IPS-11a (cell line): ENCODE results near the gene ZBTB40.

Experiments
- H3K4me3 ChIP-seq: one replicate; pipeline ENCODE4 v1.5.1; 2013; ENCODE audit warnings: low read depth, low read length, control low read depth

The ZBTB40 gene

DNA sequence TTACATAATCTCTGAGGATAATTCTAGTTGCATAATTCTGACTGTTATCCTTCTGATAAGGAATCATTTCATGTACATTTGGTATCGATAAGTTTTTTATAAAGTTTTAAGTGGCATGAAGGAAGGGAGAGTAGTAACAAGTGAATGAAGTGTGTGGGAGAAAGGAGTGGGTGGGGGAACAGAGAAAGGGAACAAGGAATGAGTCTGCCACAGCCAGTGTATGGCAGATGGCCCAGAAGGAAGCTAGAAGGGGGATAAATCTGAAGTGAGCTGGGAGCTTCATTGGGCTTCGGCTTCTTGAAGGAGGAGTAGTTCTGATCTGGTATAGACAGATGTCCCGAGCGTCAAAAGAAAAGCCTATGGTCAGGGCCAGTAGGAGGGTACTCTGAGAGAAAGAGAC, 18.6 kb downstream of the ZBTB40 start:
- no peak overlapping the region for H3K4me3 ChIP-seq

DNA sequence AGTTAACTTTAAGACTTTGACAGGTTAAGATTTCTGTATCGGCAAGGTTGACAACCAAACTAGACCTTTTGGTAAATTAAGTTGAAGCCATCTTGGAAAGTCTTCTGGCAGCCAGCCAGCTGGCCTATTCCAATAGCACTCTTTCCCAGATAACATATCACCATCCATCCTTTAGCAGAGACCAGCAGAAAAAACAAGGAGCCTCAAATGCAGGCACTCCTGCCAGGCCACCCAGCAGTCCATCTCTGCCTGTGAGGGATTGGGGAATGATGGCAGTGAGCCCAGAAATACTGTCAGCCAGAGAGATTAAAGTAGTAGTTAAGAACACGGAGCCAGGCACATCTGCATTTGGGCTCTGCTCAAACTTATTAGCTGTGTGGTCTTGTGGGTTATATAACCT, 19.4 kb downstream of the ZBTB40 start:
- no peak overlapping the region for H3K4me3 ChIP-seq

DNA sequence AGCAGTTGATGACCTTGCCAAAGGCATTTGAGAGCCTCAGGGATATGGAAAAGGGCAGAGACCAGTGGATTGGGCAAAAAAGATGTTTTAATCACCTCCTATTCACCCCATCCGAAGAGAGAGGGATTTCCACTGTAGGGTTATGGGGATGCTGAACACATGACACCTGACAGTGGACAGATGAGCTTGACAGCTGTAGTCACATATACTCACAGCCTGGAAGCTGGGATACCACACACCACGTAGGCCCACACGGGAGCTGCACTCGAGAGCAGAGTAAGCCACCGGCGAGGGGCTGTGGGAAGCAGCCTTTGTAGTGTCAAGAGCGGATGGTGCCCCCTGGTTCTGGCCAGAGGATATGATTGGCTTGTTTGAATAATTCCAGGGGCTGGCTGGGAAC, 20.0 kb downstream of the ZBTB40 start:
- H3K4me3 ChIP-seq: no peak overlapping the region

DNA sequence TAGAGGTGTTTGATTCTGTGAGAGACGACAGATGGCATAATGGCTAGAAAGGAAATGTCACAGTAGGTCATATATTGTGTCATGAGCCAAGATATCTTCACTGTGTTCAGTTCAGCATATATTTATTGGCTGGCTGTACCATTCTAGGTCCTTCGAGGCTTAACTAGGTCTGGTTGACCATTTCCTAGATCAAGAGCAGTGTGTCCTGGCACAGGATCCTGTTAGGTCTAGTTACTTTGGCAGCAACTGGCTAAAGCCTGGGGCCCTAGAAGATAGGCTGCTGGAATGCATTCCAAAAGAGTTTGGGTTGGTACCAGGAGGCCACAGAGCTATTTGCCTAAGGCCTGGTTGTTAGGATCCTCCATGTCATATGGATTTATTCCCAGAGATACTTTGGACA, 20.9 kb downstream of the ZBTB40 start:
- no peak overlapping the region for H3K4me3 ChIP-seq

GRCh38 chr1:22473952-22474351, 22.3 kb downstream of the ZBTB40 start:
- H3K4me3 ChIP-seq: no peak overlapping the region

DNA sequence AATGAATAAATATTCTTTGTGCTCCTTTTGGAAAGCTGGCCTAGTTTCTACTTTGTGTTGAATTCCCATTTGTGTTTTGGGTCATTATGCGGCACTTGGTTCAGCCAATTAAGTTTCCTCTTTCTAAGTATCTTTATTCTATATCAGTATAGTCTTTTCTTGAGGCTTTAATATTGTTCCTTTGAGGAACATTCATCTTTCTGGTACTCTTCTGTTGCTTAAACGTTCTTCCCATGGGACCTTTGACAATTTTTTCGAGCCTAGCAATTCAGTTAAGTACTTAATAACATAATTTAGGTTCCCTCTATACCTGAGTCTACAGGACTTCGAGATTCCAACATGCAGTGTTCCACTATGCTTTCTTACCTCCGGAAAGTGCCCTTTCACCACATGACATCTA, 24.9 kb downstream of the ZBTB40 start:
- H3K4me3 ChIP-seq: no peak overlapping the region

- H3K4me3 ChIP-seq: no peak overlapping the region
Observed at GRCh38 chr1:22483121-22483520, 31.5 kb downstream of the ZBTB40 start.

DNA sequence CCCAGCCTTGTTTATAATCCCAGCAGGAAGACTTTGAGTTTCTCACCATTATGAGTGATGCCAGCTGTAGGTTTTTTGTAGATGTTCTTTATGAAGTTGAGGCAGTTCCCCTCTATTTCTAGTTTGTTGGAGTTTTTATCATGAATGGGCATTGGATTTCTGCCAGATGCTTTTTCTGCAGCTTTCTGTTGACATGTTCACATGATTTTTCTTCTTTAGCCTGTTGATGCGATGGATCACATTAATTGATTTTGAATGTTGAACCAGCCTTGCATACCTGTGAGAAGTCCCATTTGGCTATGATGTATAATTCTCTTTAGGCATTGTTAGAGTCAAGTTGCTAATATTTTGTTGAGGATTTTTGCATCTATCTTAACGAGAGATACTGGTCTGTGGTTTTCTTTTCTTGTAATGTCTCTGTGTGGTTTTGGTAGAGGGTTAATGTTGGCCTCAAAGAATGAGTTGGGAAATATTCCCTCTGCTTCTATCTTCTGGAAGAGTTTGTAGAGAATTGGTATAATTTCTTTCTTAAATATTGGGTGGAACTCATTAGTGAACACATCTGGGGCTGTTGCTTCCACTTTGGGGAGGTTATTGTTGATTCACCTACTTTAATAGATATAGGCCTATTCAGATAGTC, 33.2 kb downstream of the ZBTB40 start:
- no peak overlapping the region for H3K4me3 ChIP-seq

DNA sequence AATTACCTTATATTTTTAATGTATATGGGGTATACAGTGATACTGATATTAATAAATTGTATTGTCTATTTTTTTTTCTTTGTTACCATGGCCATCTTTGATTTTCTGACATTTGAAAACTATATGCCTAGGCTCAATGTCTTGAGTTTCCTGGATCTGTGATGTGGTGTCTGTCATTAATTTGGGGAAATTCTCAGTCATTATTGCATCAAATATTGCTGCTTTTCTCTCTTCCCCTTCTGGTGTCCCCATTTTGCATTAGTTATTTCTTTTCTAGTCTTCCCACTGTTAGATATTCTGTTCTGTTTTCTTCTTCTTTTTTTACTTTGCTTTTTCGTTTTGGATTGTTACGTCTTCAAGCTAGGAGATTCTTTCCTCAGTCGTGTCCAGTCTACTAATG, 33.8 kb downstream of the ZBTB40 start:
- no peak overlapping the region for H3K4me3 ChIP-seq

- H3K4me3 ChIP-seq: no peak overlapping the region
Observed at GRCh38 chr1:22487781-22488180, 36.1 kb downstream of the ZBTB40 start.

DNA sequence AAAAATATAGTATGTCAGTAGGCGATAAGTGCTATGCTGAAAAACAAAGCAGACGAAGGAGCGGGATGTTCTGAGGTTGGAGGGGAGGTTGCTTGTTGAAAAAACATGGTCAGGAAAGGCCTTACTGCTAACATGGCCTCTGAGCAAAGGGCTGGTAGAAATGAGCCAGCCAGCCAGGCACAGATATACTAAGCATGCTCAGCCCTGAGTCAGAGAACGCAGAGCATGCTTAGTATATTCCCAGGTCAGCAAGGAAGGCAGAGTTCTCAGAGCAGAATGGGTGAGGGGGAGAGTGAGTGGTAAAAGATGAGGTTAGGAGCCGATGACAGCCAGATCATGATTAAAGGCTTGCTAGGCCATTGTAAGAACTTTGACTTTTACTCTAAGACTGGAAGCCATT, 36.7 kb downstream of the ZBTB40 start:
- H3K4me3 ChIP-seq: no peak overlapping the region

GRCh38 chr1:22489278-22489677, 37.6 kb downstream of the ZBTB40 start:
- H3K4me3 ChIP-seq: no peak overlapping the region

- no peak overlapping the region for H3K4me3 ChIP-seq
Observed at GRCh38 chr1:22489823-22490222, 38.2 kb downstream of the ZBTB40 start.

GRCh38 chr1:22490309-22490708, 38.7 kb downstream of the ZBTB40 start:
- no peak overlapping the region for H3K4me3 ChIP-seq

DNA sequence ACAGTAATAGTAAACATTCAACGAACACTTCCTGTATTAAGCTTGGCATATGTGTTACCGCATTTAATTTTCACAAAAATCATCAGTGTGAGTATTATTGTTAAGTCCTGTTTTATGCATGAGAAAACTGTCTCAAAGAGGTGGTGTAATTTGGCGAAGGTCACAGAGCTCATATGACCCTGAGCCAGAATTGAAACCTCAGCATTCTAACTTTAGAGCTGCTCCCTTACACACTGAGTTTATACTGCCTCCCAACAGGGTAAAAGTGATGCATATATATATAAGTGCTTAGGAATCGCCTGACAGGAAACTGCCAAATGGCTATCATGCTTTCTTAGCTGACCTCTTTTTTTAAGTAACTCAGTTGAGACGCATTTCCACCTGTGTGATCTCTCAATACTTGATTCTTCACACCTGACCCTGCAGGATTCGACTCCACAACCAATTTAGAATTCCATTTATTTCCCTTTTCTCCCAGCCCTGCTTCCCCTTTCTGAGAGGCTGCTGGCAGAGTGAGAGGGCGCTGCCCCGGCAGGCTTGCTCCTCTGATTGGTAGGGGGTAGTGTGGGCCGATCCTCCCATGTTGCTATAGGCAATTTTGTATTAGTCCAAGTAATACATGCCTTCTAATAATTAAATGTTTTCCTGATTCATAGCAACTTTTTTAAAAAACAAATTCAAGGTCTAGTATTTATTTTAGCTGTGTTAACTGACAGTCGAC, 40.5 kb downstream of the ZBTB40 start:
- no peak overlapping the region for H3K4me3 ChIP-seq

DNA sequence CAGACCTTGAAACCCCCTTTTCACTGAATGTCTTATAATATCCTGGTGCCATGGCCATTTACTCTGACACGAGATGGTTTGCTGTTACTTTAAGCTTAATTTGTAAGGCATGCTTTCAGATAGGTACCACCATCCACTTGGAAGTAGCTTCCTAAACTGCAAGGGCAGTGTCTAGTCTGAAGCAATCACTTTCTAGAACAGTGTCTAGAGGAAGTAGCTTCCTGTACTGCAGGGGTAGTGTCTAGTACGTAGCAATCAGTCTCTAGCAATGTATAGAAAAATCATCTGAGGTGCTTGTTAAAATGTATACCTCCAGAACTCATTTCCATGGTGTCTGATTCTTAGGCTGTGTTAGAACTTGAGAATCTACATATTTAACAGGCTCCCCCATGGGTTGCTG, 42.5 kb downstream of the ZBTB40 start:
- no peak overlapping the region for H3K4me3 ChIP-seq

DNA sequence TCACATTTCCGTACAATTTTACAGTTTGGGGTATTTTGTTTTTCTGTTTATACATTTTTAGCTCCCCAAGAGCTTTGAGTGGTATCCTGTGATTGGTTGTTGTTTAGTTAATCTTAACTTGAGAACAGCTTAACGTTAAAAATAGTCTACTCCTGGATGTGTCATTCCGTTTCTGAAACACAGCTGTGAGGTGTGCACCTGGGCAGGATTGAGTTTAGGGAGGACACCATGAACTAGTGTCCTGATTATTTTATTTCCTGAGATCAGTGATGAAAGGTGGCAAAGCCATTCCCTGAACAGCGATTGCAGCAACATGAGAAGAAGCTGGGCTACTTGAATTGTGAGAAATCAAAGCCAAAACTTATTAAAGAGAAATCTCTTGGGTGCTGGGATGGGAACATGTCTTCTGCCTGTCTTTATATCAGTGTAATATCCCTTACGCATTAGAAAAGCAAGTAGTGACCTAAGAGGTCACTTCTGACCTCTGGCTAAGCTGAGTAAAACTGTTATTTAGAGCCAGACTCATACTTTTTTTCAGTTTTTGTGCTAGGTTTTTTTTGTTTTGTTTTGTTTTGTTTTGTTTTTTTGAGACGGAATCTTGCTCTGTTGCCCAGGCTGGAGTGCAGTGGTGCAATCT, 43.4 kb downstream of the ZBTB40 start:
- no peak overlapping the region for H3K4me3 ChIP-seq

- no peak overlapping the region for H3K4me3 ChIP-seq
Observed at GRCh38 chr1:22496536-22497160, 45.0 kb downstream of the ZBTB40 start.

DNA sequence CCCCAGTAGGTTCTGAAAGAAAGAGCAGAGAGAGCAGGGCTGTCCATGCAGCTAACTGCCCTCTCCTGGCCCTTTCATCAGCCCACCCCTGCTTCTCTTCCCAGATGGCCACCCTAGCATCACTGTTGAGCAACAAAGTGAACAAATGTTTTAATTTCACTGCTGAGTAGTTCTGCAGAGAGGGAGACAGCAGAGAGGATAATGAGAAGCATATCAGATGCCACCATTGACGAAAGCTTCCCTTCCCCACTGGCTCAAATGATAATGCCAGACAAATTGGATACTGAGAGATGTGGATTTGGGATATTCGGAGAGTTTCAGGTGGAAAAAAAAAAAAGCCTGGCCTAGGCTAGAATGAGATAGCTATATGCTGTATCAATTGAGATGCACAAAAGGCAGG, 46.8 kb downstream of the ZBTB40 start:
- no peak overlapping the region for H3K4me3 ChIP-seq

DNA sequence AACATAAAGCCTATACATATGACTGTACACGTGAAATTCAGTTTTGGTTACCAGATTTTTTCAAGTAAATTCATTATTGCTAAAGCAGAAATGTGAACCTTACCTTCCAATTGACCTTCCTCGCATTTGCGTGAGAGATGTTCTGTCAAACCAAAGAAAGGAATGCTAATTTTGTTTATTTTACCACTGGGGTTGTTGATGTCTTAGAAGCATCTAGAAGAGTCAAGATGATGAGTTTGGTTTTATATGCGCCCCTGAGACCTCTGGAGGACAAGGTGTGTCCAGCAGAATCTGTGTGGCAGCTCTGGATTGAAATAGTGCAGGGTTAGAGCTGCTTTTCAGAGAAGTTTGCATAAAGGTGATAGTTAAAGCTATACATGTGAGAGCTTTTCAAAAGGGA, 48.4 kb downstream of the ZBTB40 start:
- H3K4me3 ChIP-seq: no peak overlapping the region

DNA sequence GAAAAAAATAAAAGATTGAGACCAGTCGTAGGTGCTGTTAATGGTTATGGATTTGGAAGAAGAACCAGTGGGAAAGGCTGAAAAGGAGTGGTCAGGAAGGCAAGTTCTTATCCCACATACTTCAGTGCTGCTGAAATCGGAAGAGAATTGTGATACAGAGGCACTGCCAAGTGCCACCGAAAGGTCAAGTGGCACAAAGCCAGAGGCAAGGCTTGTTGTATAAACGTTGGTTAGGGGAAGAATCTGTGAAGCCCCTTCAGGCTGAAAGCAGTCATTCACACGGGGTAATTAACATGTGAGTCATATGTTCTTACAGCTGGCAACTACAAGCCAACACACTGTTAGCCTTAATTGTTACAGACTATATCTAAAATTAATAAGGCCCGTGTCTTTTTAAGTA, 48.8 kb downstream of the ZBTB40 start:
- H3K4me3 ChIP-seq: no peak overlapping the region

GRCh38 chr1:22502202-22502601, 50.6 kb downstream of the ZBTB40 start:
- H3K4me3 ChIP-seq: no peak overlapping the region
